Heart left ventricle (tissue), 16 donors: ENCODE measurements around the gene ITPR2. TPM values are rescaled to one million over a fixed set of nuclear protein-coding genes. Genes with fewer than 3 reads are reported as not detected.
"Not testable (repeated sequence)": the region's sequence is repeated elsewhere in the genome, so short reads cannot be mapped to it uniquely, and the experiment has no call there.

Experiments
- ATAC-seq, 4 donors: fragments of 200-7000 bp; cut with Tn5 transposase; one replicate each; pipeline ENCODE4 v1.9.1; 2020 to 2022; ENCODE audit warnings: moderate library complexity in 4 of 4, mild to moderate bottlenecking in 3 of 4, moderate number of reproducible peaks in 1 of 4
- DNase-seq, 5 donors: peaks; one replicate each; pipeline ENCODE4 v3.0.0-alpha.2; 2020
- H3K27ac ChIP-seq, 12 donors: fragments of 200-600 bp; sonication (generic) in 4 of 12; one replicate each; pipeline versions ENCODE4 v1.5.0 to v1.8.0; 2016 to 2022; ENCODE audit warnings: mild to moderate bottlenecking in 2 of 12
- H3K27me3 ChIP-seq, 9 donors: fragments of 200-600 bp; sonication (generic) in 2 of 9; one replicate each; pipeline versions ENCODE4 v1.5.1 to v1.8.0; 2016 to 2022; ENCODE audit warnings: mild to moderate bottlenecking in 3 of 9
- H3K36me3 ChIP-seq, 9 donors: fragments of 200-600 bp; sonication (generic) in 2 of 9; one replicate each; pipeline versions ENCODE4 v1.5.0 to v1.8.0; 2018 to 2022; ENCODE audit warnings: mild to moderate bottlenecking in 2 of 9
- H3K4me1 ChIP-seq, 12 donors: fragments of 200-600 bp; sonication (generic) in 4 of 12; one replicate each; pipeline versions ENCODE4 v1.5.0 to v1.8.0; 2016 to 2022; ENCODE audit warnings: mild to moderate bottlenecking in 3 of 12
- H3K4me3 ChIP-seq, 12 donors: fragments of 200-600 bp; sonication (generic) in 4 of 12; one replicate each; pipeline versions ENCODE4 v1.5.0 to v1.8.0; 2017 to 2022; ENCODE audit warnings: mild to moderate bottlenecking in 9 of 12, moderate library complexity in 4 of 12
- H3K9me3 ChIP-seq, 12 donors: fragments of 200-600 bp; sonication (generic) in 4 of 12; one replicate each; pipeline versions ENCODE4 v1.5.0 to v1.8.0; 2016 to 2022; ENCODE audit warnings: mild to moderate bottlenecking in 1 of 12
- POLR2A ChIP-seq, 2 donors: fragments of 450-650 bp; IDR thresholded peaks; one replicate each; pipeline ENCODE4 v1.6.1; 2017; ENCODE audit warnings: antibody characterized with exemption in 2 of 2, mild to moderate bottlenecking in 2 of 2, moderate library complexity in 2 of 2
- WGBS, 4 donors: extraction: QIAGEN DNeasy Blood & Tissue Kit in 2 of 4; methylation state at CpG; one replicate each; pipeline versions ENCODE4 v1.1.5 to v1.1.7; 2013 to 2018; 5-methylcytosine and 5-hydroxymethylcytosine counted together
- intact Hi-C, 10 donors: fragments of 100-400 bp; cut with DNase I; formaldehyde crosslinking; loops; one replicate each; pipeline versions ENCODE4 v1.11.1 to v1.14.2; 2022
- polyA plus RNA-seq, 2 donors: library from polyadenylated mRNA; stranded (reverse); fragments of 200-250 nt; gene quantifications; one replicate each; pipeline ENCODE4 v1.2.3, GENCODE V29; 2013
- total RNA-seq, 9 donors: library from RNA; depleted of rRNA in 2 of 9; stranded (reverse); fragments of >200 nt in 2 of 9; fragmentation: NEBNext Ultra II Directional in 3 of 9; extraction: Animal tissue kit (Norgen Biotek cat#: 25700) in 3 of 9; gene quantifications; one replicate each; pipeline versions ENCODE4 v1.1.0 to v1.2.4, GENCODE V29; 2016 to 2023
- TF ChIP-seq, protein P1 (sequence below), 12 donors: fragments of 200-600 bp; sonication (generic) in 4 of 12; IDR thresholded peaks; one replicate each; pipeline versions ENCODE4 v1.5.0 to v1.8.0; 2018 to 2022; ENCODE audit warnings: antibody characterized with exemption in 12 of 12, mild to moderate bottlenecking in 5 of 12
- donor health status: ischemic (EF 13 %, LVEDD 7.1; RV severe dilation, severe dysfunction).
- donor health status: healthy with polysubstance abuse.
- donor health status: DM: no; HTN: yes; CAD: no.
- donor health status: DM: no; HTN: no; CAD: no.
- donor health status: ischemic (EF 25% LVEDD 6.9; RV normal size, moderate dysfunction).
- donor health status: ischemic (EF 25% LVEDD 5.7; RV mildly dilated, moderate dysfunction).
- donor health status: healthy.
- donor health status: DM: yes; HTN: yes; CAD: no.
- donor health status: ischemic (EF 35%, LVEDD 5.7; RV mildly dilated, moderate dysfunction).
- donor health status: nonischemic (EF 11% LVEDD 7.7; RV severe dilation, severe dysfunction).
- donor health status: DM: yes; HTN: yes; CAD: no.
- donor health status: PGD.
- donor health status: ischemic (EF 29% LVEDD 5.4; RV normal size, mild dysfunction).
- donor health status: nonischemic (EF 23%, LVEDD 6.1; RV moderate dilation, normal function).

ITPR2 gene
- total and polyA plus RNA-seq, 11 donors, result 3.4 to 45.6 (median 11.8) TPM

DNA sequence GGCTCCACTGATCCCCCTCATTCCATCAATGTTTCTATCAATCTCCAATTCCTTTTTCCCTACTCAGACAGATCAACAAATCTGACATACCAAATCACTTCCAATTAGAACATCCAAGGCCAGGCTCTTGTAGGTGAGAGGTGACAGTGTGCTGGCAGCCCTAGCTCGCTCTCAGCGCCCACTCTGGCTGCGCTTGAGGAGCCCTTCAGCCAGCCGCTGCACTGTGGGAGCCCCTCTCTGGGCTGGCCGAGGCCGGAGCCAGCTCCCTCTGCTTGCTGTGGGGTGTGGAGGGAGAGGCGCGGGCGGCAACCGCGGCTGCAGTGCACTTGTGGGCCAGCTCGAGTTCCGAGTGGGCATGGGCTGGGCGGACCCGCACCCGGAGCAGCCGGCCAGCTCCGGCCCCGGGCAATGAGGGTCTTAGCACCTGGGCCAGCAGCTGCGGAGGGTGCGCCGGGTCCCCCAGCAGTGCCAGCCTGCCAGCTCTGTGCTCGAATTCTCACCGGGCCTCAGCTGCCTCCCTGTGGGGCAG, 6.0 kb upstream of the ITPR2 start:
- no peak for TF ChIP-seq POLR2A (IDR thresholded peaks at IDR 0.05)
- TF ChIP-seq, protein P1, sequence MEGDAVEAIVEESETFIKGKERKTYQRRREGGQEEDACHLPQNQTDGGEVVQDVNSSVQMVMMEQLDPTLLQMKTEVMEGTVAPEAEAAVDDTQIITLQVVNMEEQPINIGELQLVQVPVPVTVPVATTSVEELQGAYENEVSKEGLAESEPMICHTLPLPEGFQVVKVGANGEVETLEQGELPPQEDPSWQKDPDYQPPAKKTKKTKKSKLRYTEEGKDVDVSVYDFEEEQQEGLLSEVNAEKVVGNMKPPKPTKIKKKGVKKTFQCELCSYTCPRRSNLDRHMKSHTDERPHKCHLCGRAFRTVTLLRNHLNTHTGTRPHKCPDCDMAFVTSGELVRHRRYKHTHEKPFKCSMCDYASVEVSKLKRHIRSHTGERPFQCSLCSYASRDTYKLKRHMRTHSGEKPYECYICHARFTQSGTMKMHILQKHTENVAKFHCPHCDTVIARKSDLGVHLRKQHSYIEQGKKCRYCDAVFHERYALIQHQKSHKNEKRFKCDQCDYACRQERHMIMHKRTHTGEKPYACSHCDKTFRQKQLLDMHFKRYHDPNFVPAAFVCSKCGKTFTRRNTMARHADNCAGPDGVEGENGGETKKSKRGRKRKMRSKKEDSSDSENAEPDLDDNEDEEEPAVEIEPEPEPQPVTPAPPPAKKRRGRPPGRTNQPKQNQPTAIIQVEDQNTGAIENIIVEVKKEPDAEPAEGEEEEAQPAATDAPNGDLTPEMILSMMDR (IDR thresholded peaks at IDR 0.05), result no peak
- WGBS, 4 donors, result 96 to 100% (median 98%) methylated on average over 13 to 24 of the region's 24 CpGs
- Histone ChIP-seq H3K9me3 (no peaks in the 10 kb centered on the region), H3K27ac (no peak overlapping the region), H3K27me3 (no peaks in the 10 kb centered on the region), H3K4me3 (no peak overlapping the region), H3K36me3 (no peaks in the 10 kb centered on the region), H3K4me1 (peaks cover 0 to 16% (median 0%) of the 10 kb centered on the region in 12 donors)
- intact Hi-C loops, result loop anchor here in 3 of 10 donors (10.0 kb wide), 3 partner anchors 46 to 734 kb away; no protein-coding TSS in a partner anchor
- ATAC-seq (no peak), DNase-seq (no peak)

DNA sequence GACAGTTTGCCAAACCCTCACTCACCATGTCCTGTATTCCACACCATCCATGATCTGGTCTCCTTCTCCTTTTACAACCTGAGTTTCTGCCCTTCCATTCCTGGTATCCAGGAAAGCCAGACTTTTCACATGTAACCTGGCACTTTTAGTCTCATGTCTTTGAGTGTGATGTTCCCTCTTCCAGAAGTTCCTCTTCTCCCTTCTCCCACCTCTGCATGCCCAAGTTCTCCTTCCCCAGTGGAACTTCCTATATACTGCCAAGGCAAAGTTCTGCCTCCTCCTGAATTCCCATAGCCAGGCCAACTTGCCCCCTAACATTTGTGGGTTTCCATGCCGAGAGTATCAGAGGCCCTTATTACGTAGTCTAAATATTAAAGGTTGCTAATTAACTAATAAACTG, 3.2 kb upstream of the ITPR2 start:
- ATAC-seq (no peak), DNase-seq (no peak)
- H3K4me1 ChIP-seq, result peaks cover 0 to 23% (median 4%) of the 10 kb centered on the region in 12 donors
- WGBS, 4 donors, result 96 to 100% (median 98%) methylated on average over 2 of the region's 2 CpGs
- intact Hi-C loops, result loop anchor here in 3 of 10 donors (10.0 kb wide), 3 partner anchors 49 to 731 kb away; no protein-coding TSS in a partner anchor
- H3K36me3 ChIP-seq, result no peaks in the 10 kb centered on the region
- H3K4me3 ChIP-seq, result no peak overlapping the region
- H3K9me3 ChIP-seq, result no peaks in the 10 kb centered on the region
- H3K27ac ChIP-seq, result no peak overlapping the region
- TF ChIP-seq, protein P1 (IDR thresholded peaks at IDR 0.05), result no peak
- no peak for TF ChIP-seq POLR2A (IDR thresholded peaks at IDR 0.05)
- H3K27me3 ChIP-seq, result no peaks in the 10 kb centered on the region

DNA sequence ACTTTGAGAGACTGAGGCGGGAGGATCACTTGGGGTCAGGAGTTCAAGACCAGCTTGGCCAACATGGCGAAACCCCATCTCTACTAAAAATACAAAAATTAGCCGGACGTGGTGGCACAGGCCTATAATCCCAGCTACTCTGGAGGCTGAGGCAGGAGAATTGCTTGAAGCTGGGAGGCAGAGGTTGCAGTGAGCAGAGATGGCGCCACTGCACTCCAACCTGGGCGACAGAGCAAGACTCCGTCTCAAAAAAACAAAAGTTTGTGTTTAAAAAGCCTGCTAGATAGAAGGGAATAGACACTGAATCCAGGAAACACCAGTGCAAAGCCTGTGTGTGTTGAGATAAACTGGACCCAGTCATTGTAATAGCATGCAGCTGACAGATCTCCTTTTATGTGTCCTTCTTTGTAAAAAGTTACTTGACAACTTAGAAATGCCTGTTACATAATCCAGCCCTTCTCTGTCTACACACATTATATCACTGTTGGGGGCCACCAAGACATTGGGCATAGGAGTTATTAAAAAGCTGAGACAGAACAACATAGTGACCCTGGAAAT, 1.6 kb upstream of the ITPR2 start:
- H3K27me3 ChIP-seq, H3K27ac ChIP-seq, ATAC-seq, H3K9me3 ChIP-seq, DNase-seq, H3K36me3 ChIP-seq: not testable (repeated sequence)
- Histone ChIP-seq H3K4me1 (peaks cover 0 to 39% (median 16%) of the 10 kb centered on the region in 12 donors), H3K4me3 (peak overlapping the region in 1 of 12 donors; percentile 86)
- WGBS, 4 donors, result 89 to 97% (median 92%) methylated on average over 7 of the region's 7 CpGs
- intact Hi-C loops, result loop anchor here in 7 of 10 donors (5.0 to 10.0 kb wide), 7 partner anchors 50 to 730 kb away; no protein-coding TSS in a partner anchor

DNA sequence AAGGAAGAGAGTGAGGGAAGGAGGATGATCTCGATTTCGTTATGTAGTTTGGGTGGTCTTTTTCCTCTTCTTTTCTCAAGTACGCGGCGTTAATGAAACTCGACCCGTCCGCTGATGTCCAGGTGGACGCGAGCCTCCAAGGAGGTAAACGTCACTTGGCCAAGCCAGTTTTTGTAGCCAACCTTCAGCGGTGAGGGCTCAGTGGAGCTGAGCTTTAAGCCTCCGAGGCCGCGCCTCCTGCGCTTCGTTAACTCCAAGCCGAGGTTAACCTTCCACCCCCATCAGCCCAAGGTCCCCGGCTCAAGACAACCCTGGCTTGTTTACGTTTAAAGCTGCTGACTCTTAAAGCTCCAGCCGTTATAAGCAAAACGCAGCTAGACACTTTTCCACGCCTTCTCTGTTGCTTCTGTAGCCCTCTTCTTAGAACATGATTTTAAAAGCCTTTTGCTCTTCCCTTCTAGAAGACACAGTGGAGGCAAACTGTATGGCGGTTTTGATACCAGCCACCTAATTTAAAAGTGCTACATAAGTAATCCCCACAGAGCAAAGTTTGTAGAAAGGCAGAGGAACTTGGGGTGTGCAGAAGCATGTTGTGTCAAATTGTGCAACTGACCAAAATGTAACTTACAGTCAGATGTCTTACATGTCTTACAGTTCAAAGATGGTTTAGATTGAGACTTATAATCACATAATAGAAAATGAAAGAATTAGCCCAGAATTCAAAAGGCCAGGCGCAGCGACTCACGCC, 923 bp upstream of the ITPR2 start:
- intact Hi-C loops, result loop anchor here in 7 of 10 donors (5.0 to 10.0 kb wide), 7 partner anchors 51 to 729 kb away; no protein-coding TSS in a partner anchor
- peak overlapping the region in 11 of 12 donors; percentile 10 to 94 (median 50) for H3K27ac ChIP-seq

More for the DNA sequence above, 923 bp upstream of the ITPR2 start:
- Histone ChIP-seq H3K4me1 (peaks cover 0 to 45% (median 16%) of the 10 kb centered on the region in 12 donors), H3K4me3 (peak overlapping the region; percentile 30 to 98 (median 88)), H3K27me3 (no peaks in the 10 kb centered on the region), H3K36me3 (no peaks in the 10 kb centered on the region), H3K9me3 (no peaks in the 10 kb centered on the region)
- TF ChIP-seq, protein P1 (IDR thresholded peaks at IDR 0.05), result no peak
- TF ChIP-seq POLR2A (IDR thresholded peaks at IDR 0.05), result no peak
- DNase-seq (peak in 3 of 5 donors; percentile 25 to 38 (median 33)), ATAC-seq (no peak)
- 19 to 29% (median 24%) methylated on average over 27 of the region's 27 CpGs for WGBS, 4 donors
